HG02938 (cell line): Measurements from ENCODE around the gene KY.

Experiments
- ATAC-seq: cut with Tn5 transposase; IDR thresholded peaks from one replicate; pipeline ENCODE4 v1.9.1; 2021; ENCODE audit warnings: mild to moderate bottlenecking, moderate library complexity; ENCODE audit not compliant: unreplicated experiment

The KY gene, protein sequence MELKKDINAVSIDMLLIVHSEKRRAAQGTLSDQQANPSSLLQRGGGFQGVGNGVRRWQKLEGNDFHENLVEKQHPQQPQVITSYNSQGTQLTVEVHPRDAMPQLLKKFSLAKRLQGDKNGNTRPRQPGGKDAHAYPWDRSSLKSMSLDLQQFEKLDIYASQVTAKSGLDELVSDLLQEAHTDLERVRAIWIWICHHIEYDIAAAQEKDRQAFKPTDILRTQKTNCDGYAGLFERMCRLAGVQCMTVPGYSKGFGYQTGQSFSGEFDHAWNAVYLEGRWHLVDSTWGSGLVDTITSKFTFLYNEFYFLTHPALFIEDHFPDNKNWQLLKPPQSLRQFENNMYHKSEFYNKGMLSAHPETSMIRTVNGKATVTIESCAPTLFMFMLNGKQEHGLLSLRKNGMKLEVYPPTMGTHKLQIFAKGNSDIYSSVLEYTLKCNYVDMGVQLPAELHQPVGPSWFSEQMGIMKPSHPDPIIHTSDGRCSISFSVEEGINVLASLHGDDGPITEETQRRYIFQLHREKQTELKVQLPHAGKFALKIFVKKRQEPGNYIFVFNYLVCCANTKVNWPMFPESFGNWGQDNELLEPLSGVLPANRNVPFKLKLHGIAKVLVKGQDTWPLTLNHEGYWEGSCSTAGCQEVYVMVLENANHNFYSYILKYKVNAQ

GRCh38 chr3:134650431-134651346 lies at the start of gene KY:
TSS of gene KY (minus strand) at chr3:134651022. CDS start at chr3:134650960, 62 bp downstream.
- no peak for ATAC-seq

DNA sequence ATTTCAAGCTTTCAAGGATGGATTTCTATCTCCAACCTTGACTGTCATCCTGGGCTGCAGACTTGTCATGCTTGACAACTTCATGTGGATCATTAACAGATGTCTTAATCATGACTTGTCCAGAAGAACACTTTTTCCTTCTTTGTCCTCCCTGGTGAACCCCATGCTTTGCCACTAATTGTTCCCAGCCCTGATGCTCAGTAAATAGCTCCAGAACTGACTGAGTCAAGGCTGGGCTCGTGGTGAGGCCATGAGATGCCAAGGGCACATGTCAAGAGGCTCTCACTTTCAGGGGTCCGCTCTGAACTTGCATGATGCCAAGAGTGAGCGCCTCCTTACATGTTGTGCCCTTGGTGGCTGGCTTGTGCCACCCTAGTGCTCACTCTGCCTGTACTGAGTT lies 48.9 kb upstream of the KY start:
- no peak for ATAC-seq

GRCh38 chr3:134699141-134699711 lies 48.4 kb upstream of the KY start:
- no peak for ATAC-seq

GRCh38 chr3:134697830-134698689 lies 47.2 kb upstream of the KY start:
- no peak for ATAC-seq

GRCh38 chr3:134696155-134696554 lies 45.3 kb upstream of the KY start:
- ATAC-seq = no peak

- ATAC-seq = no peak
Observed at GRCh38 chr3:134694946-134695543, 44.2 kb upstream of the KY start.

GRCh38 chr3:134694466-134694865 lies 43.6 kb upstream of the KY start:
- no peak for ATAC-seq

- ATAC-seq = no peak
Observed at GRCh38 chr3:134693804-134694203, 43.0 kb upstream of the KY start.

DNA sequence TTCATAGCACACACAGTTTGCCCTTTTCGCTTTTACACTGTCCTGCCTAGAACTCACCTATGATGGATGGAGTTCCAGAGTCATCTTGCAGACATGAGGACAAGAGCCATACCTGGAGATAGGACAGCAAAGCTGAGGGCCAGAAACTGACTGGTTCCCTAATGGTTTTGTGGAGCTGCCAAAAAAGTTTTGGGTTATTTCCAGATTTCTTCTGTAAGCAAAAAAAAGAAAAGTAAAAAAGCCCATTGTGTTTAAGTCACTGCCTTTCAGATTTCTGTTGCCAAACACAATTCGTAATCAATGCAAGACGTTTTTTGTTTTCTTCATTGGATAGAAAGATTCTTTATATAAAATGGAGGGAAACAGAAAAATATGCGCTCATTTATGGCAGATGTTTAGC lies 42.4 kb upstream of the KY start:
- no peak for ATAC-seq

GRCh38 chr3:134690226-134690625 lies 39.4 kb upstream of the KY start:
- ATAC-seq = no peak

DNA sequence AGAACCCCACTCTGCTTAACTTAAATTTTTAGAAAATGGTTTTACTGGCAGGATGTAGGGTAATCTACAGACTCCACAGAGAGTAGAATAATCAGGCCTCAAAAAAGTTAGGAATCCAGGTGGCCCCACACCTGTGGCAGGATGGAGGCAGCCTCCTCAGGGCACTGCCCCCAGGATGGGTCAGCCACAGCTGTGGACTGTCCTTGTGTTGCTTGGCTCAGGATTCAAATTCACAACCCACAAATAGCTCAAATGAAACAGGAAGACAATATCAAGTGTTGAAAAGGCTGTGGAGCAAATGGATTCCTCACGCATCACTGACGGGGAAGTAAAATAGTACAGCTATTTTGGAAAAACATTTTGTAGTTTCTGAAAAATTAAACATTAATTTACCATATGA lies 36.8 kb upstream of the KY start:
- ATAC-seq = no peak

GRCh38 chr3:134685929-134686802 lies 35.3 kb upstream of the KY start:
- ATAC-seq = no peak

- no peak for ATAC-seq
Observed at GRCh38 chr3:134682196-134682880, 31.5 kb upstream of the KY start.

GRCh38 chr3:134681522-134681900 lies 30.7 kb upstream of the KY start:
- no peak for ATAC-seq

GRCh38 chr3:134680796-134681521 lies 30.1 kb upstream of the KY start:
- no peak for ATAC-seq

- no peak for ATAC-seq
Observed at GRCh38 chr3:134677987-134678308, 27.1 kb upstream of the KY start.

DNA sequence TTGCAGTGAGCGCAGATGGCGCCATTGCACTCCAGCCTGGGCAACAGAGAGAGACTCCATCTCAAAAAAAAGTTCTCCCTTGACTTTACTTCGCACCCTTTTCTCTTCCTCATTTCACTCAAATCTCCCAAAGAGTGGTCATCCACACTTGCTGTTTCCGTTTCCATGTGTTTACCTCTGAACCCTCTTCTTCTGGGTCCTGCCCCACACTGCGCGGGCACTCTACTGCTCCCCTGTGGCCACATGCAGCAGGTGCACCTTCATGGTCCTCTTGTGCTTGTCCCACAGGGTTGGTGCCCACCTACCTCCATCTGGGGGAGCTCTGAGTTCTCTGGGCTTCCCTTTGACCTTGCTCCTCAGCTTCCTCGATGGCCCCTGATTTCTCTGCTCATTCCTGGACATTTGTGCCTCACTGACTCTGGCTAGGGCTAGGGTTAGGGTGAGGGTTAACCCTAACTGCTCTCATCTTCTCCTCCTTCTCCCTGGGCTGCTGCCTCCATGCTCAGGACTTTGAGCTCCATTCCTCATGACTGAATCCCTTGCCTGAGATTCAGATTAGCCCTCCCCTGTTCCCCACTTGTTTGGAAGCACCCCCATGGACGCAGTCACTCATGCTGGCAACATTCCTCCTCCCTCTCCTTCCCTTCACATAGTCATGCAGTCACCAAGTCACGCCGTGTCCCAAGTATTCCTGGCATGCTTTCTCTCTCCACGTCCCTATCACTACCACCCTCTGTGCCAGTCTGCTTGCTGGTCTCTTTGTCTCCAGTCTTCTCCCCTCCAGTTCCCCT lies 26.6 kb upstream of the KY start:
- ATAC-seq = no peak
